Measurements from ENCODE around the gene ZNF614.
"Not testable (repeated sequence)": the region's sequence is repeated elsewhere in the genome, so short reads cannot be mapped to it uniquely, and the experiment has no call there.

GRCh38 chr19:52051736-52052135, 23.6 kb upstream of the ZNF614 start:
- not testable (repeated sequence) for TF ChIP-seq CTCF (conservative IDR thresholded peaks at IDR 0.05); EZH2 (IDR thresholded peaks at IDR 0.05; ENCODE audit: low read depth)

All from PC-9 (cell line).